ENCODE measurements around the gene MOB3B.

MOB3B gene

GRCh38 chr9:27541740-27542139 lies 12.1 kb upstream of the MOB3B start:
- no peak overlapping the region for H4K12ac ChIP-seq (ENCODE audit: low read depth, low read length)
- H3K4me2 ChIP-seq (ENCODE audit: low read length): no peak overlapping the region
- no peak overlapping the region for H2BK12ac ChIP-seq (ENCODE audit: low read length)
- no peak overlapping the region for H3K14ac ChIP-seq (ENCODE audit: low read length)
- H2BK5ac ChIP-seq (ENCODE audit: low read depth, low read length, poor library complexity): no peak overlapping the region
- WGBS (ENCODE audit: extremely low coverage, insufficient coverage, insufficient read length): no CpG with 5 or more reads among the region's 4 CpGs
- H3K9me3 ChIP-seq (ENCODE audit: insufficient read depth, low read depth, low read length): no peaks in the 10 kb centered on the region
- no peak overlapping the region for H3K4ac ChIP-seq (ENCODE audit: low read depth, low read length)
- H4K91ac ChIP-seq (ENCODE audit: low read depth, low read length): no peak overlapping the region
- H3K18ac ChIP-seq (ENCODE audit: low read length): no peak overlapping the region
- H4K8ac ChIP-seq (ENCODE audit: low read depth, low read length): no peak overlapping the region
- H3K79me2 ChIP-seq (ENCODE audit: control insufficient read depth, insufficient read depth, low read length, poor library complexity): no peaks in the 10 kb centered on the region
- no peak overlapping the region for H3K4me3 ChIP-seq (ENCODE audit: low read depth, low read length)
- peaks cover 3 to 7% of the 10 kb centered on the region in 2 experiments for H3K4me1 ChIP-seq (ENCODE audit: control insufficient read depth in 1 of 2, insufficient read depth in 2 of 2, low read length in 2 of 2)
- H3K79me1 ChIP-seq (ENCODE audit: low read length): no peaks in the 10 kb centered on the region
- no peaks in the 10 kb centered on the region for H3K36me3 ChIP-seq (ENCODE audit: control insufficient read depth in 1 of 2, insufficient read depth in 2 of 2, low read length in 2 of 2)
- no peak overlapping the region for H2BK120ac ChIP-seq (ENCODE audit: insufficient read depth, low read length, poor library complexity)
- no peak overlapping the region for H2AK5ac ChIP-seq (ENCODE audit: low read length)
- H3K9ac ChIP-seq (ENCODE audit: low read length): no peak overlapping the region
- no peak overlapping the region for H3K23ac ChIP-seq (ENCODE audit: low read length)
- H2AFZ ChIP-seq (ENCODE audit: insufficient read depth, low read length, poor library complexity): no peak overlapping the region
- H3K27ac ChIP-seq (ENCODE audit: low read depth, low read length): no peak overlapping the region
- no peak for DNase-seq
- H3K27me3 ChIP-seq (ENCODE audit: insufficient read depth, low read length): no peaks in the 10 kb centered on the region

DNA sequence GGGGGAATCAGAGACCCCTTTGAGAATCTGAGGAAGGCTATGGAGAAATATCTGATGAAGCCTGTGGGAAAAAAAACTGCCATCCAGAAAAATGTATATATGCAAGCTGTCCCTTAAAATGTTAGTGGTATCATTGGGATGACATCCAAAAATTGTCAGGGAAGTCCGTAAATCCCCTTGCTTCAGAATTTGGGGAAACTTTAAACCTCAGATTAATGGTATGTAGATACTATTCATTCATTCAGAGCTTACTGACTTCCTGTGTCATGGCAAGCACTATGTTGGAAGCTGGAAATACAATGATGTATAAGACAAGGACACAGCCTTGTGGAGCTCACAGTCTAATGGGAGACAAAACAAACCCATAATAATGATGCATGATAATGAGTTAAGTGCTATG lies 10.9 kb upstream of the MOB3B start:
- Histone ChIP-seq H2AFZ (ENCODE audit: insufficient read depth, low read length, poor library complexity) (no peak overlapping the region), H3K27ac (ENCODE audit: low read depth, low read length) (no peak overlapping the region)
- no CpG with 5 or more reads among the region's 1 CpG for WGBS (ENCODE audit: extremely low coverage, insufficient coverage, insufficient read length)

DNA sequence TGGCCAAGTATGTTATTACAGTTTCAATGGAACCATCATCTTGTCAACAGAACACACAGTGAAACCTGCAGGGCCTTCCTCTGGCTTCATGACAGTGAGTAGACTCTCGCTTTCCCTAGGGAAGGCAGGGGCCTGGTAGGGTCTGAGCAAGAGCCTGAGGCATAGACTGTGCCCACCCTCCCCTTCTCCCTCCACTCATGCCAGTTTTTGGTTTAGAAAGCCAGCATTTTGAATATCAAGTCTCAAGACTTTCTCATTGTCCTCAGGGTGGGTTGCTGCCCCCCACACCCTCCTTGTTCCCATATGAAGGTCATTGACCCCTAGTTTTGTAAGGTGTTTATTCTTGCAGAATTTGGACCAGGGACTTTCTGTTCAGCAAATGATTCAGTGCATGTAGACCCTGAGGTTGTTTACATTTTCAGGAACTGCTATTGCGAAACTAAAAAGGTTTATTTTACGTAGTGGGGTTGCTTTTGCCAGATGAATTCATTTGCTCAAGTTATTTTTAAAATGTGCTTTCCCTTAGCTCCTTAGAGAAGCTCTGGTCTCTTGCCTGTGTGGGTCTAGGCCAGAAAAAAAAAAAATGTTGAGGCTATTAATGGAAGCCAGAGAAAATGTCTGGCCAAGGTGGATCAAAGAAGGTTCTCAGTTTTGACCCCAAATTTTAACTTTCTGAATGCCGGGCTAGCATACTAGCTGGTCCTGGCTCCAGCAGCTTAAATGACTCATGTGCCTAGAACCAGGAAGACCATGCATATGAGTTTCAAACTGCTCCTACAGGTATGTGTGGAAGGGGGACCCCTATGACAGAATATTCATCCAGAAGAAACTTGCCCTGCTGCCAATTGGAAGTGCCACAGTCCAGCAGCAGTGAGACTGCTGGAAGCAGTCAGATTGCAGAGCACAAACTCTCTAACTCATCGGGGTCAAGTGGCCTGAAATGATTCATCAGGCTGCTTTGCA lies 10.1 kb upstream of the MOB3B start:
- no peak overlapping the region for H2BK12ac ChIP-seq (ENCODE audit: low read length)
- H4K12ac ChIP-seq (ENCODE audit: low read depth, low read length): no peak overlapping the region
- H3K4me2 ChIP-seq (ENCODE audit: low read length): no peak overlapping the region
- H3K9me3 ChIP-seq (ENCODE audit: insufficient read depth, low read depth, low read length): no peaks in the 10 kb centered on the region
- no peak overlapping the region for H2AFZ ChIP-seq (ENCODE audit: insufficient read depth, low read length, poor library complexity)
- no peaks in the 10 kb centered on the region for H3K36me3 ChIP-seq (ENCODE audit: control insufficient read depth in 1 of 2, insufficient read depth in 2 of 2, low read length in 2 of 2)
- DNase-seq: peak in 1 of 2 donors; percentile 17
- H3K9ac ChIP-seq (ENCODE audit: low read length): no peak overlapping the region
- H3K4me3 ChIP-seq (ENCODE audit: low read depth, low read length): no peak overlapping the region
- WGBS (ENCODE audit: extremely low coverage, insufficient coverage, insufficient read length): no CpG with 5 or more reads among the region's 5 CpGs
- H2AK5ac ChIP-seq (ENCODE audit: low read length): no peak overlapping the region
- H2BK120ac ChIP-seq (ENCODE audit: insufficient read depth, low read length, poor library complexity): no peak overlapping the region
- H2BK5ac ChIP-seq (ENCODE audit: low read depth, low read length, poor library complexity): no peak overlapping the region
- H3K14ac ChIP-seq (ENCODE audit: low read length): no peak overlapping the region
- no peak overlapping the region for H4K8ac ChIP-seq (ENCODE audit: low read depth, low read length)
- H3K4me1 ChIP-seq (ENCODE audit: control insufficient read depth in 1 of 2, insufficient read depth in 2 of 2, low read length in 2 of 2): peaks cover 3 to 11% of the 10 kb centered on the region in 2 experiments
- no peak overlapping the region for H3K4ac ChIP-seq (ENCODE audit: low read depth, low read length)
- no peak overlapping the region for H3K27ac ChIP-seq (ENCODE audit: low read depth, low read length)
- no peak overlapping the region for H3K18ac ChIP-seq (ENCODE audit: low read length)
- H4K91ac ChIP-seq (ENCODE audit: low read depth, low read length): no peak overlapping the region
- no peaks in the 10 kb centered on the region for H3K79me1 ChIP-seq (ENCODE audit: low read length)
- H3K23ac ChIP-seq (ENCODE audit: low read length): no peak overlapping the region
- H3K27me3 ChIP-seq (ENCODE audit: insufficient read depth, low read length): no peaks in the 10 kb centered on the region
- no peaks in the 10 kb centered on the region for H3K79me2 ChIP-seq (ENCODE audit: control insufficient read depth, insufficient read depth, low read length, poor library complexity)

More for the DNA sequence above, 10.9 kb upstream of the MOB3B start:
- H3K9me3 ChIP-seq (ENCODE audit: insufficient read depth, low read depth, low read length): no peaks in the 10 kb centered on the region
- no peak overlapping the region for H4K12ac ChIP-seq (ENCODE audit: low read depth, low read length)
- H3K4me1 ChIP-seq (ENCODE audit: control insufficient read depth in 1 of 2, insufficient read depth in 2 of 2, low read length in 2 of 2): peaks cover 3 to 11% of the 10 kb centered on the region in 2 experiments
- no peak for DNase-seq
- H3K18ac ChIP-seq (ENCODE audit: low read length): no peak overlapping the region
- H2BK5ac ChIP-seq (ENCODE audit: low read depth, low read length, poor library complexity): no peak overlapping the region
- no peak overlapping the region for H3K4me2 ChIP-seq (ENCODE audit: low read length)
- H3K9ac ChIP-seq (ENCODE audit: low read length): no peak overlapping the region
- H3K4ac ChIP-seq (ENCODE audit: low read depth, low read length): no peak overlapping the region
- H4K91ac ChIP-seq (ENCODE audit: low read depth, low read length): no peak overlapping the region
- H3K36me3 ChIP-seq (ENCODE audit: control insufficient read depth in 1 of 2, insufficient read depth in 2 of 2, low read length in 2 of 2): no peaks in the 10 kb centered on the region
- H3K14ac ChIP-seq (ENCODE audit: low read length): no peak overlapping the region
- no peak overlapping the region for H3K23ac ChIP-seq (ENCODE audit: low read length)
- H2BK120ac ChIP-seq (ENCODE audit: insufficient read depth, low read length, poor library complexity): no peak overlapping the region
- no peaks in the 10 kb centered on the region for H3K79me1 ChIP-seq (ENCODE audit: low read length)
- H3K27me3 ChIP-seq (ENCODE audit: insufficient read depth, low read length): no peaks in the 10 kb centered on the region
- H2AK5ac ChIP-seq (ENCODE audit: low read length): no peak overlapping the region
- H4K8ac ChIP-seq (ENCODE audit: low read depth, low read length): no peak overlapping the region
- H2BK12ac ChIP-seq (ENCODE audit: low read length): no peak overlapping the region
- no peaks in the 10 kb centered on the region for H3K79me2 ChIP-seq (ENCODE audit: control insufficient read depth, insufficient read depth, low read length, poor library complexity)
- H3K4me3 ChIP-seq (ENCODE audit: low read depth, low read length): no peak overlapping the region

- no peak overlapping the region for H4K8ac ChIP-seq (ENCODE audit: low read depth, low read length)
- WGBS (ENCODE audit: extremely low coverage, insufficient coverage, insufficient read length): no CpG with 5 or more reads among the region's 3 CpGs
- H3K4me3 ChIP-seq (ENCODE audit: low read depth, low read length): no peak overlapping the region
- no peak overlapping the region for H3K23ac ChIP-seq (ENCODE audit: low read length)
- no peak overlapping the region for H3K4ac ChIP-seq (ENCODE audit: low read depth, low read length)
- H3K9me3 ChIP-seq (ENCODE audit: insufficient read depth, low read depth, low read length): no peaks in the 10 kb centered on the region
- H2BK120ac ChIP-seq (ENCODE audit: insufficient read depth, low read length, poor library complexity): no peak overlapping the region
- H3K79me2 ChIP-seq (ENCODE audit: control insufficient read depth, insufficient read depth, low read length, poor library complexity): no peaks in the 10 kb centered on the region
- H2BK5ac ChIP-seq (ENCODE audit: low read depth, low read length, poor library complexity): no peak overlapping the region
- no peaks in the 10 kb centered on the region for H3K79me1 ChIP-seq (ENCODE audit: low read length)
- peaks cover 3 to 11% of the 10 kb centered on the region in 2 experiments for H3K4me1 ChIP-seq (ENCODE audit: control insufficient read depth in 1 of 2, insufficient read depth in 2 of 2, low read length in 2 of 2)
- H3K36me3 ChIP-seq (ENCODE audit: control insufficient read depth in 1 of 2, insufficient read depth in 2 of 2, low read length in 2 of 2): no peaks in the 10 kb centered on the region
- H2BK12ac ChIP-seq (ENCODE audit: low read length): no peak overlapping the region
- no peaks in the 10 kb centered on the region for H3K27me3 ChIP-seq (ENCODE audit: insufficient read depth, low read length)
- H2AFZ ChIP-seq (ENCODE audit: insufficient read depth, low read length, poor library complexity): no peak overlapping the region
- no peak overlapping the region for H3K18ac ChIP-seq (ENCODE audit: low read length)
- H4K91ac ChIP-seq (ENCODE audit: low read depth, low read length): no peak overlapping the region
- H3K9ac ChIP-seq (ENCODE audit: low read length): no peak overlapping the region
- no peak overlapping the region for H4K12ac ChIP-seq (ENCODE audit: low read depth, low read length)
- no peak overlapping the region for H3K4me2 ChIP-seq (ENCODE audit: low read length)
- no peak for DNase-seq
- no peak overlapping the region for H2AK5ac ChIP-seq (ENCODE audit: low read length)
- no peak overlapping the region for H3K27ac ChIP-seq (ENCODE audit: low read depth, low read length)
- no peak overlapping the region for H3K14ac ChIP-seq (ENCODE audit: low read length)
These were observed 9.0 kb upstream of the MOB3B start for GRCh38 chr9:27538647-27539046.

All from trophoblast cell (in vitro differentiated cells and primary cell).